Stomach (tissue), 9 donors: ENCODE data around the gene CARD11. TPM values are rescaled to one million over a fixed set of nuclear protein-coding genes. Genes with fewer than 3 reads are reported as not detected.

Experiments
- DNase-seq, 2 donors: peaks; one replicate each; pipeline versions ENCODE4 v3.0.0 to v3.0.0-alpha.2; 2013 to 2019
- H3K27ac ChIP-seq, 5 donors: fragments of 200-600 bp in 4 of 5; sonication (generic) in 4 of 5; one replicate each; pipeline ENCODE4 v1.5.1; 2013 to 2019; ENCODE audit warnings: mild to moderate bottlenecking in 1 of 5, moderate library complexity in 1 of 5
- H3K27me3 ChIP-seq, 3 donors: fragments of 200-600 bp; sonication (generic); one replicate each; pipeline ENCODE4 v1.5.1; 2017 to 2019; ENCODE audit warnings: mixed run types in 1 of 3
- H3K36me3 ChIP-seq, 4 donors: fragments of 200-600 bp; sonication (generic); 1 replicate in 3 of 4; 2 replicates in 1 of 4; pipeline ENCODE4 v1.5.1; 2016 to 2019
- H3K4me1 ChIP-seq, 4 donors: fragments of 200-600 bp; sonication (generic); one replicate each; pipeline ENCODE4 v1.5.1; 2016 to 2019
- H3K4me3 ChIP-seq, 4 donors: fragments of 200-600 bp; sonication (generic) in 3 of 4; one replicate each; pipeline ENCODE4 v1.5.1; 2016 to 2019; ENCODE audit warnings: mild to moderate bottlenecking in 1 of 4
- H3K9me3 ChIP-seq, 4 donors: fragments of 200-600 bp; sonication (generic); one replicate each; pipeline ENCODE4 v1.5.1; 2016 to 2019
- EP300 ChIP-seq: sonication (generic); formaldehyde crosslinking; IDR thresholded peaks from one replicate; pipeline ENCODE4 v1.6.1; 2017; ENCODE audit warnings: antibody characterized with exemption
- POLR2A ChIP-seq, 4 donors: fragments of 450-650 bp; IDR thresholded peaks; one replicate each; pipeline ENCODE4 v1.6.1; 2016; ENCODE audit warnings: antibody characterized with exemption in 4 of 4, control low read depth in 2 of 4, mild to moderate bottlenecking in 1 of 4, moderate library complexity in 1 of 4
- POLR2AphosphoS5 ChIP-seq, 3 donors: sonication (generic); formaldehyde crosslinking; IDR thresholded peaks; one replicate each; pipeline ENCODE4 v1.6.1; 2016; ENCODE audit warnings: antibody characterized with exemption in 3 of 3
- WGBS, 5 donors: extraction: QIAGEN DNeasy Blood & Tissue Kit in 3 of 5; methylation state at CpG; one replicate each; pipeline versions ENCODE4 v1.1.5 to v1.1.7; 2013 to 2018; 5-methylcytosine and 5-hydroxymethylcytosine counted together
- intact Hi-C: fragments of 100-400 bp; cut with DNase I; formaldehyde crosslinking; loops from one replicate; pipeline ENCODE4 v1.15.1; 2023; ENCODE audit warnings: low total_unique reads
- polyA plus RNA-seq, 3 donors: library from polyadenylated mRNA; stranded (reverse); fragments of 200-250 nt; gene quantifications; one replicate each; pipeline ENCODE4 v1.2.3, GENCODE V29; 2013
- total RNA-seq, 5 donors: library from RNA; depleted of rRNA; stranded (reverse); fragments of >200 nt; gene quantifications; one replicate each; pipeline versions ENCODE4 v1.1.0 to v1.2.3, GENCODE V29; 2014 to 2016
- TF ChIP-seq, protein P1 (sequence below), 7 experiments: fragments of 450-650 bp in 4 of 7; fragments of 200-600 bp in 3 of 7; sonication (generic) in 3 of 7; IDR thresholded peaks; one replicate each; pipeline ENCODE4 v1.5.1; 2016 to 2019; ENCODE audit warnings: antibody characterized with exemption in 7 of 7, control low read depth in 2 of 7, mild to moderate bottlenecking in 1 of 7
- donor health status: healthy with polysubstance abuse.
- donor health status: Bipolar disorder and iron deficiency.
- donor health status: healthy.

The CARD11 gene
- total and polyA plus RNA-seq, 8 donors, result 0.45 to 9.7 (median 1.8) TPM; not detected in 1

GRCh38 chr7:2930310-2931033 lies 113.2 kb downstream of the CARD11 start:
- H3K4me1 ChIP-seq, result no peaks in the 10 kb centered on the region
- intact Hi-C loops, result no loop called here
- no peaks in the 10 kb centered on the region for H3K9me3 ChIP-seq
- H3K4me3 ChIP-seq, result no peak overlapping the region
- 88 to 92% (median 90%) methylated on average over 13 of the region's 13 CpGs for WGBS, 5 donors
- TF ChIP-seq POLR2A (IDR thresholded peaks at IDR 0.05), result no peak
- no peak for TF ChIP-seq POLR2AphosphoS5 (IDR thresholded peaks at IDR 0.05)
- no peak for TF ChIP-seq EP300
- TF ChIP-seq, protein P1, sequence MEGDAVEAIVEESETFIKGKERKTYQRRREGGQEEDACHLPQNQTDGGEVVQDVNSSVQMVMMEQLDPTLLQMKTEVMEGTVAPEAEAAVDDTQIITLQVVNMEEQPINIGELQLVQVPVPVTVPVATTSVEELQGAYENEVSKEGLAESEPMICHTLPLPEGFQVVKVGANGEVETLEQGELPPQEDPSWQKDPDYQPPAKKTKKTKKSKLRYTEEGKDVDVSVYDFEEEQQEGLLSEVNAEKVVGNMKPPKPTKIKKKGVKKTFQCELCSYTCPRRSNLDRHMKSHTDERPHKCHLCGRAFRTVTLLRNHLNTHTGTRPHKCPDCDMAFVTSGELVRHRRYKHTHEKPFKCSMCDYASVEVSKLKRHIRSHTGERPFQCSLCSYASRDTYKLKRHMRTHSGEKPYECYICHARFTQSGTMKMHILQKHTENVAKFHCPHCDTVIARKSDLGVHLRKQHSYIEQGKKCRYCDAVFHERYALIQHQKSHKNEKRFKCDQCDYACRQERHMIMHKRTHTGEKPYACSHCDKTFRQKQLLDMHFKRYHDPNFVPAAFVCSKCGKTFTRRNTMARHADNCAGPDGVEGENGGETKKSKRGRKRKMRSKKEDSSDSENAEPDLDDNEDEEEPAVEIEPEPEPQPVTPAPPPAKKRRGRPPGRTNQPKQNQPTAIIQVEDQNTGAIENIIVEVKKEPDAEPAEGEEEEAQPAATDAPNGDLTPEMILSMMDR (IDR thresholded peaks at IDR 0.05), result no peak
- DNase-seq, result no peak
- H3K27ac ChIP-seq, result no peak overlapping the region
- H3K36me3 ChIP-seq, result peaks cover 0 to 5% (median 0%) of the 10 kb centered on the region in 4 donors
- peaks cover 0 to 49% (median 0%) of the 10 kb centered on the region in 3 donors for H3K27me3 ChIP-seq

DNA sequence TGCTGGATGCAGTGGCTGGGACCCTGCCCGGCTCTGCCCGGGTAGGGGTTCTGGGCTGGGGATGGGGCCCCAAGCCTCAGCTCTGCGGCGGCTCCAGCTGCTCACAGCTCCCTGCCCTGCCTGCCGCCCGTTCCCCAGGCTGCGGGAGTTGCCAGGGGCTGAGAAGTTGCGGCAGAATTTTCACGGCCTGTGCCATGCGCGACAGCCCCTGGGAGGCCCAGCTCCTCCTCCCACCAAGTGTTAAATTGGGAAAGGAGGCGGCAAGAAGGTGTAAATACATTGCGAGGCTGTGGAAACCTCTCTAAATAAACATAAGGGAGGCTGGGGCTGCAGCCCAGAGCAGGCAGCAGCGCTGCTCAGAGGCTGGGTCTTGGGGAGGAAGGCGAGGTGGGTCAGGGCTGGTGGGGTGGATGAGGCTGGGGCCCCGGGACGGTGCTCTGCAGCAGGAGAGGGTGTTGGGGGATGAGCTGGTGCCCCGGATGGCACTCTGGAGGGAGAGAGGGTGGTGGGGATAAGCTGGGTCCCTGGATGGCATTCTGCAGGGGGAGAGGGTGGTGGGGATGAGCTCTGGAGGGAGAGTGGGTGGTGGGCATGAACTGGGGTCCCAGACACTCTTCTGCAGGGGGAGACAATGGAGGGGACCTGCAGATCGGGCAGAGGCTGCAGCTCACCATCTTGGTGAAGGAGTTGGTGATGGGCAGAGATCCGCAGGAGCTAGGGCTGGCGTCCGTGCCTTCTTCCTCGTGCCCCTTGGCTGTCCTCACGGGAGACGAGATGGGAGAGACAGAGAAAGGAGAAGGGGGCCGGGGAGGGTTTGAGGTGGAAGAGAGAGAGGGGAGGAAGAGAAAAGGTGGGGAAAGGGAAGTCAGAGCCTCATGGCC lies 114.1 kb downstream of the CARD11 start:
- Histone ChIP-seq H3K4me3 (no peak overlapping the region), H3K4me1 (no peaks in the 10 kb centered on the region), H3K27me3 (peaks cover 0 to 46% (median 0%) of the 10 kb centered on the region in 3 donors), H3K27ac (no peak overlapping the region), H3K9me3 (no peaks in the 10 kb centered on the region), H3K36me3 (peaks cover 0 to 5% (median 0%) of the 10 kb centered on the region in 4 donors)
- intact Hi-C loops, result no loop called here
- WGBS, 5 donors, result 62 to 82% (median 74%) methylated on average over 24 to 26 of the region's 26 CpGs
- peak in 1 of 2 donors; percentile 17 for DNase-seq
- TF ChIP-seq EP300, result no peak
- no peak for TF ChIP-seq POLR2AphosphoS5 (IDR thresholded peaks at IDR 0.05)
- TF ChIP-seq POLR2A (IDR thresholded peaks at IDR 0.05), result no peak
- TF ChIP-seq, protein P1 (IDR thresholded peaks at IDR 0.05), result no peak

DNA sequence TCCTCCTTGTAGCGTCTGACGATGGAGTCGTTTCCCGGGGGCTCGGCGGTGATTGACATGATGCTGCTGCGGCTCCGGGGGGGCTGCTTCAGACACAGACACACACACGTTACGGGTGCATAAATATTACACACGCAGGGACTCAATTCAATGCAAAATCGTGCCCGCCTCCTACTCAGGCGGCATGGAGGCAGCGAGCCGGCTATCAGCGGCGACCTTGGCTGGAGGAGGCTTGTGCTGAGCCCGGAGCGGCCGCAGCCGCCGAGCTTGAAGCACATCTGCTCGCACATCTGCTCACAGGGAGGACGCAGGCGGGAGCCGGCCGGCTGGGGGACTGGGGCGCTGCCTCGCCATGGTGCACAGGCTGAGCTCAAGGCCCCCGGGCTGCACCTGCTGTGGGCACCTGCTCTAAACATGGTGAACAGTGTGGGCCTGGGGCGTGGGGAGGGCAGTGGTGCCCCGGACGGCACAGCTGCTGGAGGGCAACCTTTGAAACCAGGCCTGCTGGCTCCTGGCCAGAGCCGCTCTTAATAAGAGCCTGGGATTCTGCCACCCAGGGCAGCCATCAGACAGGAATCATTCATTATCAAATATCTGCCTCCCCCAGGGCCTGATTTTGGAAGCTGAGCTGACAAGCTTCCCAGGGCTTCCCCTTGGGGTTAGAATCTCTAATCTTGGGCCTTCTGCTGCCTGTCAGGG lies 114.9 kb downstream of the CARD11 start:
- Histone ChIP-seq H3K27me3 (peaks cover 0 to 42% (median 0%) of the 10 kb centered on the region in 3 donors), H3K36me3 (peaks cover 0 to 5% (median 0%) of the 10 kb centered on the region in 4 donors), H3K27ac (no peak overlapping the region), H3K9me3 (no peaks in the 10 kb centered on the region), H3K4me3 (no peak overlapping the region), H3K4me1 (no peaks in the 10 kb centered on the region)
- 65 to 87% (median 86%) methylated on average over 13 to 35 of the region's 35 CpGs for WGBS, 5 donors
- peak in 1 of 2 donors; percentile 64 for DNase-seq
- TF ChIP-seq EP300 (no peak), POLR2AphosphoS5 (IDR thresholded peaks at IDR 0.05) (no peak), POLR2A (IDR thresholded peaks at IDR 0.05) (no peak)
- TF ChIP-seq, protein P1 (IDR thresholded peaks at IDR 0.05), result no peak
- intact Hi-C loops, result no loop called here

- TF ChIP-seq, protein P1 (IDR thresholded peaks at IDR 0.05), result no peak
- TF ChIP-seq POLR2AphosphoS5 (IDR thresholded peaks at IDR 0.05) (no peak), EP300 (no peak), POLR2A (IDR thresholded peaks at IDR 0.05) (no peak)
- Histone ChIP-seq H3K27ac (no peak overlapping the region), H3K36me3 (peaks cover 0 to 5% (median 0%) of the 10 kb centered on the region in 4 donors), H3K4me1 (no peaks in the 10 kb centered on the region), H3K27me3 (peaks cover 0 to 46% (median 0%) of the 10 kb centered on the region in 3 donors), H3K4me3 (no peak overlapping the region), H3K9me3 (no peaks in the 10 kb centered on the region)
- DNase-seq, result no peak
- intact Hi-C loops, result no loop called here
- WGBS, 5 donors, result 84 to 94% (median 93%) methylated on average over 9 to 10 of the region's 10 CpGs
Observed at GRCh38 chr7:2928256-2928612, 115.4 kb downstream of the CARD11 start.
